Thoracic aorta (tissue), 2 donors: ENCODE data around the gene TOX3. TPM values are rescaled to one million over a fixed set of nuclear protein-coding genes. Genes with fewer than 3 reads are reported as not detected.

Source experiments
- ATAC-seq: fragments of 150-250 bp; one replicate; pipeline ENCODE4 v1.8.0; 2017; ENCODE audit warnings: low read depth; ENCODE audit not compliant: insufficient number of reproducible peaks, low FRiP score
- DNase-seq: peaks from one replicate; pipeline ENCODE4 v3.0.0-alpha.2; 2020; ENCODE audit warnings: low spot score
- H3K27ac ChIP-seq, 2 donors: fragments of 200-600 bp; sonication (generic); 1 replicate in 1 of 2; 2 replicates in 1 of 2; pipeline ENCODE4 v1.5.1; 2016; ENCODE audit warnings: mild to moderate bottlenecking in 2 of 2, moderate library complexity in 2 of 2
- H3K27me3 ChIP-seq: fragments of 200-600 bp; sonication (generic); replicated peaks from 2 replicates; pipeline ENCODE4 v1.6.0; 2016; ENCODE audit warnings: mild to moderate bottlenecking; ENCODE audit not compliant: insufficient read depth
- H3K36me3 ChIP-seq: fragments of 200-600 bp; sonication (generic); one replicate; pipeline ENCODE4 v1.5.1; 2016
- H3K4me1 ChIP-seq, 2 donors: fragments of 200-600 bp; sonication (generic); 1 replicate in 1 of 2; 2 replicates in 1 of 2; pipeline versions ENCODE4 v1.5.1 to v1.6.0; 2016; ENCODE audit warnings: low read depth in 2 of 2, mild to moderate bottlenecking in 1 of 2; ENCODE audit not compliant: control insufficient read depth in 1 of 2
- H3K4me3 ChIP-seq: fragments of 200-600 bp; sonication (generic); 2 replicates; pipeline ENCODE4 v1.5.1; 2016; ENCODE audit warnings: mild to moderate bottlenecking
- H3K9me3 ChIP-seq: fragments of 200-600 bp; sonication (generic); 2 replicates; pipeline ENCODE4 v1.5.1; 2016
- total RNA-seq, 2 donors: library from RNA; depleted of rRNA; stranded (reverse); fragments of >200 nt; gene quantifications; one replicate each; pipeline versions ENCODE4 v1.1.0 to v1.2.3, GENCODE V29; 2016
- TF ChIP-seq, protein P1 (sequence below): fragments of 200-600 bp; sonication (generic); IDR thresholded peaks from one replicate; pipeline ENCODE4 v1.5.1; 2019; ENCODE audit warnings: antibody characterized with exemption

The TOX3 gene
- total RNA-seq, 2 donors from 2014 or later: not detected

DNA sequence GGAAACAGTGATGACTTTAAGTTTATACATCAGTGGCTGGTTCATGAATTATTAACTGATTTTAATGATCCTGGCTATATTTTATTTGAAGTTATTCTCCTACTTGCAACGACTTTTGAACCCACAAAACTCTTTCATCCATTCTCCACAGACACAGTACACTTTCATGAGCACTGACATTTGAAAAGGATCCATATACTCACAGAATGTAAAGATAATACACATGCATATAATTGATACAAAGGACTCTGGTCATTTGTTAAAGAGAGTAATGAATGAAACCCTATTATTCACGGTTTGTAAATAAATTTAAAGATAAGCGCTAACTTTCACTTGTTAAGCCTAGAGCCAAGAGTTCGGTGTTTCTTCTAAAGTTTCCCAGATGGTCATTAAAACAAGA lies 3.3 kb downstream of the TOX3 start:
- no peaks in the 10 kb centered on the region for H3K27me3 ChIP-seq
- no peak overlapping the region for H3K4me3 ChIP-seq
- TF ChIP-seq, protein P1, sequence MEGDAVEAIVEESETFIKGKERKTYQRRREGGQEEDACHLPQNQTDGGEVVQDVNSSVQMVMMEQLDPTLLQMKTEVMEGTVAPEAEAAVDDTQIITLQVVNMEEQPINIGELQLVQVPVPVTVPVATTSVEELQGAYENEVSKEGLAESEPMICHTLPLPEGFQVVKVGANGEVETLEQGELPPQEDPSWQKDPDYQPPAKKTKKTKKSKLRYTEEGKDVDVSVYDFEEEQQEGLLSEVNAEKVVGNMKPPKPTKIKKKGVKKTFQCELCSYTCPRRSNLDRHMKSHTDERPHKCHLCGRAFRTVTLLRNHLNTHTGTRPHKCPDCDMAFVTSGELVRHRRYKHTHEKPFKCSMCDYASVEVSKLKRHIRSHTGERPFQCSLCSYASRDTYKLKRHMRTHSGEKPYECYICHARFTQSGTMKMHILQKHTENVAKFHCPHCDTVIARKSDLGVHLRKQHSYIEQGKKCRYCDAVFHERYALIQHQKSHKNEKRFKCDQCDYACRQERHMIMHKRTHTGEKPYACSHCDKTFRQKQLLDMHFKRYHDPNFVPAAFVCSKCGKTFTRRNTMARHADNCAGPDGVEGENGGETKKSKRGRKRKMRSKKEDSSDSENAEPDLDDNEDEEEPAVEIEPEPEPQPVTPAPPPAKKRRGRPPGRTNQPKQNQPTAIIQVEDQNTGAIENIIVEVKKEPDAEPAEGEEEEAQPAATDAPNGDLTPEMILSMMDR: no peak
- H3K9me3 ChIP-seq: no peaks in the 10 kb centered on the region
- no peak overlapping the region for H3K27ac ChIP-seq
- no peaks in the 10 kb centered on the region for H3K36me3 ChIP-seq
- ATAC-seq (no peak), DNase-seq (no peak)
- peaks cover 12 to 16% of the 10 kb centered on the region in 2 donors for H3K4me1 ChIP-seq

DNA sequence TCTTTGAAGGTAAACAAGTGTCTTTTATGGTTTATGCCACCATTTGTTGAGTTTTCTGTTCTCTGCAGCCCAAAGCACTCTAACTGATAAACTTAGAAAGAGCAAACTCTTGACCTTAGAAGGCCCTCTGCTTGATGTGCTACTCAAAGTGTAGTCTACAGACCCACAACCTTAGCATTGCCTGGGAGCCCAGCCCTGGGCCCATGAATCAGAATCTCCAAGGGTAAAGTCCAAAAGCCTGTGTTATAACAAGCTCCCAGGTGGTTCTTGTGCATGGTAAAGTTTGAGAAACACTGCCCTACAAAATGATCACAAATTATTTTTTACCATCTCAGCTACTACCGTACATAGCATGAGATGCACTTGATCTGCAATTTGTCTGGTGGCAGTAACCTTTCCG lies 6.0 kb downstream of the TOX3 start:
- TF ChIP-seq, protein P1: no peak
- no peaks in the 10 kb centered on the region for H3K36me3 ChIP-seq
- no peak for DNase-seq
- no peaks in the 10 kb centered on the region for H3K27me3 ChIP-seq
- H3K4me3 ChIP-seq: no peak overlapping the region
- H3K27ac ChIP-seq: no peak overlapping the region
- H3K9me3 ChIP-seq: no peaks in the 10 kb centered on the region
- H3K4me1 ChIP-seq: peaks cover 6 to 8% of the 10 kb centered on the region in 2 donors
- no peak for ATAC-seq

DNA sequence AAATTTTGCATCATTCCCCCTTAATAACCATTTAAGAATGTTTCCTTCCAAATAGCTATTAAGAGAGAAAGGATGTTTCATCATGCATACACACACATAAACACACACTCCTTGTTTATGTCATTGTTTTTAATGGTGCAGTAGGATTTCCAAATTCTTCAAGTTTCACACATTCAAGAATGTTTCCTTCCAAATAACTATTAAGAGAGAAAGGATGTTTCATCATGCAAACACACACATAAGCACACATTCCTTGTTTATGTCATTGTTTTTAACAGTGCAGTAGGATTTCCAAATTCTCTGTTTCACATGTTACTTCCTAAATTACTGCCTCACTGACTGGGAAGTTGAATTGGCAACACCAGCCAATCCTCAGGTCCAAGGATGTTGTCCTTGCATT lies 7.8 kb downstream of the TOX3 start:
- Histone ChIP-seq H3K27me3 (no peaks in the 10 kb centered on the region), H3K36me3 (no peaks in the 10 kb centered on the region), H3K4me3 (no peak overlapping the region), H3K27ac (no peak overlapping the region), H3K9me3 (no peaks in the 10 kb centered on the region), H3K4me1 (no peaks in the 10 kb centered on the region)
- TF ChIP-seq, protein P1: no peak
- DNase-seq: no peak
- ATAC-seq: no peak

DNA sequence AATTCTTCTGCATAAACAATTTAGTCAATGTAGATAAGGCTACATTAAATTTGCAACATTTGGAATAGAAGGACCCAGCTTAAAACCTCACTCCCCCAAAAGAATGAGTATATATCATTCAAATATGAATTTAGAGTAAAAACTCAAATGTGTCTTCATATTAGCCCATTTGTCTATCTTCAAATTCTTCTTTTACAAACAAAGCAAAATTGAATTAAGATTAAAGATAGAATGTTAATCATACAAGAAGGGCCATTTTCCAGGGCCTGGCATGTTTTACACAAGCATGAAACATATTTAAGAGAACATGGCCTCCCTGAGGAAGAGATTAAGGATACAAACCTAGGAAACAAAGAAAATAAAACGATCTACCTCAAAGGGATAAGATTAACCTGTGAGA lies 8.4 kb downstream of the TOX3 start:
- no peak for ATAC-seq
- H3K27ac ChIP-seq: no peak overlapping the region
- no peaks in the 10 kb centered on the region for H3K9me3 ChIP-seq
- DNase-seq: no peak
- H3K4me3 ChIP-seq: no peak overlapping the region
- H3K4me1 ChIP-seq: no peaks in the 10 kb centered on the region
- no peaks in the 10 kb centered on the region for H3K27me3 ChIP-seq
- no peaks in the 10 kb centered on the region for H3K36me3 ChIP-seq
- TF ChIP-seq, protein P1: no peak

DNA sequence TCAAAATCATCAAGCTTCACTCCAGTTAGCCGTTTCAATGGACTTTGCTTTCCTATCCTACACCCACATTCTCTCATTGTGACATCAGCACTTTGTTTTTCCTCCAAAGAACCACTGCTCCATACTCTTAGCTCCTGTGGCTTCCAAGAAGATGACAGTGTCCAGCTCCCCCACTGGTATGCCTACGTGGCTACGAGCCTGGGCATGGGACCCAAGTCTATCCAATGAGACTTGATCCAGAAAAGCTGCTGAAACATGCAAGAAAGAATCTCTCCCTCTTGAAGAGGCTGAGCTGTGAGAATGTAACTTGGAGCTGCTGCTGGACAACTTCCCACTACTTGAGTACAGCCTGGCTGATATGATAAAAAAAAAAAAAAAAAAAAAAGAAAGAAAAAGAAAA lies 9.4 kb downstream of the TOX3 start:
- no peak overlapping the region for H3K4me3 ChIP-seq
- TF ChIP-seq, protein P1: no peak
- DNase-seq (no peak), ATAC-seq (no peak)
- no peaks in the 10 kb centered on the region for H3K27me3 ChIP-seq
- no peaks in the 10 kb centered on the region for H3K9me3 ChIP-seq
- no peaks in the 10 kb centered on the region for H3K36me3 ChIP-seq
- no peaks in the 10 kb centered on the region for H3K4me1 ChIP-seq
- no peak overlapping the region for H3K27ac ChIP-seq
